ENCODE measurements around the gene TRIM29.

The TRIM29 gene

GRCh38 chr11:120065876-120066275 is 72.0 kb downstream of the TRIM29 start:
- Histone ChIP-seq H3F3A (ENCODE audit: control insufficient read depth, insufficient read depth) (no peaks in the 10 kb centered on the region), H3K9me3 (ENCODE audit: control insufficient read depth, insufficient read depth, low read length) (no peaks in the 10 kb centered on the region), H3K9me2 (replicated peaks; ENCODE audit: control insufficient read depth, low read length) (no peaks in the 10 kb centered on the region), H3K4me1 (ENCODE audit: control insufficient read depth, low read length) (no peaks in the 10 kb centered on the region), H3K27ac (ENCODE audit: low read depth, low read length) (no peak overlapping the region), H4K20me1 (ENCODE audit: control insufficient read depth, insufficient read depth, low read depth, low read length) (no peaks in the 10 kb centered on the region), H3K27me3 (ENCODE audit: control insufficient read depth, low read length) (0 out of 2 replicates have a peak, but pooled peaks cover 4% of the 10 kb centered on the region), H3K4me2 (ENCODE audit: low read length) (no peak overlapping the region), H3K79me2 (ENCODE audit: control insufficient read depth, low read length) (no peaks in the 10 kb centered on the region), H3K36me3 (ENCODE audit: control insufficient read depth, low read length) (no peaks in the 10 kb centered on the region), H3K4me3 (ENCODE audit: low read length) (no peak overlapping the region)
- no peak for TF ChIP-seq EZH2phosphoT487 (IDR thresholded peaks at IDR 0.05; ENCODE audit: borderline replicate concordance, low read length)
- TF ChIP-seq, protein P1, sequence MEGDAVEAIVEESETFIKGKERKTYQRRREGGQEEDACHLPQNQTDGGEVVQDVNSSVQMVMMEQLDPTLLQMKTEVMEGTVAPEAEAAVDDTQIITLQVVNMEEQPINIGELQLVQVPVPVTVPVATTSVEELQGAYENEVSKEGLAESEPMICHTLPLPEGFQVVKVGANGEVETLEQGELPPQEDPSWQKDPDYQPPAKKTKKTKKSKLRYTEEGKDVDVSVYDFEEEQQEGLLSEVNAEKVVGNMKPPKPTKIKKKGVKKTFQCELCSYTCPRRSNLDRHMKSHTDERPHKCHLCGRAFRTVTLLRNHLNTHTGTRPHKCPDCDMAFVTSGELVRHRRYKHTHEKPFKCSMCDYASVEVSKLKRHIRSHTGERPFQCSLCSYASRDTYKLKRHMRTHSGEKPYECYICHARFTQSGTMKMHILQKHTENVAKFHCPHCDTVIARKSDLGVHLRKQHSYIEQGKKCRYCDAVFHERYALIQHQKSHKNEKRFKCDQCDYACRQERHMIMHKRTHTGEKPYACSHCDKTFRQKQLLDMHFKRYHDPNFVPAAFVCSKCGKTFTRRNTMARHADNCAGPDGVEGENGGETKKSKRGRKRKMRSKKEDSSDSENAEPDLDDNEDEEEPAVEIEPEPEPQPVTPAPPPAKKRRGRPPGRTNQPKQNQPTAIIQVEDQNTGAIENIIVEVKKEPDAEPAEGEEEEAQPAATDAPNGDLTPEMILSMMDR (IDR thresholded peaks at IDR 0.05; ENCODE audit: low read depth, low read length, poor library complexity, severe bottlenecking): no peak

GRCh38 chr11:120065176-120065575 is 72.7 kb downstream of the TRIM29 start:
- 0 out of 2 replicates have a peak, but pooled peaks cover 4% of the 10 kb centered on the region for H3K27me3 ChIP-seq (ENCODE audit: control insufficient read depth, low read length)
- TF ChIP-seq, protein P1 (IDR thresholded peaks at IDR 0.05; ENCODE audit: low read depth, low read length, poor library complexity, severe bottlenecking): no peak
- no peak for TF ChIP-seq EZH2phosphoT487 (IDR thresholded peaks at IDR 0.05; ENCODE audit: borderline replicate concordance, low read length)

DNA sequence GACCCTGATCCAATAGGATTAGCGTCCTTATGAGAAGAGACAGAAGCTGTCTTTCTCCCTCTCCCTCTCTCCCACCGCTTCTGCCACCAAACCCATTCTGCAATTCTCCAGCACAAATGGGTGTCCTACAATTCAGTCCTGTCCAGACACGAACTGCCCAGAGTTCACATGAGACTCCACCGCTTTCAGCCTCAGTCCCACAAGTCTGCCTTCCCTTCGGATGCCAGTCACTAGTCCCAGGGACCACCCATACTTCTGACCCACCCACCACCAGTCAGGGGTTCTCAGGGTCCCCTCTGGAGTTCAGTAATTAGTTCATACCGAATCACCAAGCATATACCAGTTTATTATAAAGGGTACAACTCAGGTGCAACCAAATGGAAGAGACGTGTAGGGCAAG is 73.6 kb downstream of the TRIM29 start:
- no peak overlapping the region for H3K4me3 ChIP-seq (ENCODE audit: low read length)
- H3K9me2 ChIP-seq (replicated peaks; ENCODE audit: control insufficient read depth, low read length): no peaks in the 10 kb centered on the region
- TF ChIP-seq, protein P1 (IDR thresholded peaks at IDR 0.05; ENCODE audit: low read depth, low read length, poor library complexity, severe bottlenecking): no peak
- no peak for TF ChIP-seq EZH2phosphoT487 (IDR thresholded peaks at IDR 0.05; ENCODE audit: borderline replicate concordance, low read length)
- H3K36me3 ChIP-seq (ENCODE audit: control insufficient read depth, low read length): no peaks in the 10 kb centered on the region
- H3K79me2 ChIP-seq (ENCODE audit: control insufficient read depth, low read length): no peaks in the 10 kb centered on the region
- no peaks in the 10 kb centered on the region for H4K20me1 ChIP-seq (ENCODE audit: control insufficient read depth, insufficient read depth, low read depth, low read length)
- H3F3A ChIP-seq (ENCODE audit: control insufficient read depth, insufficient read depth): no peaks in the 10 kb centered on the region
- H3K27ac ChIP-seq (ENCODE audit: low read depth, low read length): no peak overlapping the region
- no peaks in the 10 kb centered on the region for H3K9me3 ChIP-seq (ENCODE audit: control insufficient read depth, insufficient read depth, low read length)
- H3K4me2 ChIP-seq (ENCODE audit: low read length): no peak overlapping the region
- H3K27me3 ChIP-seq (ENCODE audit: control insufficient read depth, low read length): 0 out of 2 replicates have a peak, but pooled peaks cover 8% of the 10 kb centered on the region
- no peaks in the 10 kb centered on the region for H3K4me1 ChIP-seq (ENCODE audit: control insufficient read depth, low read length)

More at GRCh38 chr11:120065176-120065575, 72.7 kb downstream of the TRIM29 start:
- H3K27ac ChIP-seq (ENCODE audit: low read depth, low read length): no peak overlapping the region
- H3K36me3 ChIP-seq (ENCODE audit: control insufficient read depth, low read length): no peaks in the 10 kb centered on the region
- H3K9me2 ChIP-seq (replicated peaks; ENCODE audit: control insufficient read depth, low read length): no peaks in the 10 kb centered on the region
- H3K79me2 ChIP-seq (ENCODE audit: control insufficient read depth, low read length): no peaks in the 10 kb centered on the region
- H3K9me3 ChIP-seq (ENCODE audit: control insufficient read depth, insufficient read depth, low read length): no peaks in the 10 kb centered on the region
- no peak overlapping the region for H3K4me3 ChIP-seq (ENCODE audit: low read length)
- H3K4me2 ChIP-seq (ENCODE audit: low read length): no peak overlapping the region
- no peaks in the 10 kb centered on the region for H3F3A ChIP-seq (ENCODE audit: control insufficient read depth, insufficient read depth)
- no peaks in the 10 kb centered on the region for H3K4me1 ChIP-seq (ENCODE audit: control insufficient read depth, low read length)
- no peaks in the 10 kb centered on the region for H4K20me1 ChIP-seq (ENCODE audit: control insufficient read depth, insufficient read depth, low read depth, low read length)

Data from DOHH2 (cell line).